ENCODE data around the gene PNMA6F.
A peak's percentile ranks its signal among the peaks of the same experiment; 100 is the strongest.

The PNMA6F gene

DNA sequence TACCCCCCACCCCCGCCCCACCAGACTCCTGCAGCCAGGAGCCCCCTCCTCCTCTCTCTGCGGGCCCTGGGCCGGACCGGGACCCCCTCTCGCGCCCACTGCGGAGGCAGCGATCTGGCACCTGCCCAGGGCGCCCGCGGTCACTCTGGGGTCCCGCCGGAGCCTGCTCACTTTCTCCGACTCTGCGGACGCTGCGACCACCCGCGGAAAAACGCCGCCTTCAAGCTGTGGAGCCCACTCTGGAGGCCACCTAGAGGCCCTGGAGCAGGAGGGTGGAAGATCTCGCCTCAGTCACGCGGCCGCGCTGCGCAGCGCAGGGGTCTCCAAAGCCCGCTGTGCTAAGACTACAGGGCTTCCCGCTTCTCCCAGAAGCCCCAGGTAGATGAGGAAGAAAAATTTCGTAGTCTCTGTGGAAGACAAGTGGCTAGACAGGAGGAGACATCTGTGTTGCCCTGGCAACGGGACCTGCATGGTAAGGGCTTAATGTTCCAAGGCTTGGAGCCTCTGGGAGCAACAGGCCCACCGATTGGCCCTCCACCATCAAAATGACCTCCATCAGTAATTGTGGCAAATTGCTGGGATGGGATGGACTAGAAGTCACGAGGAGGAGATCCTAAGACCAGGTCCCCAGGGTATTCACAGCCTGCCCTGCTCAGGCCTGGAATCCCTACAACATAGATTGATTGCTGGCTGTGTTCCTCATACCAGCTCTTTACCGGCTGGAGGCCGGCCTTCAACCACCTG is at the start of gene PNMA6F:
PNMA6F (minus strand) TSS at position 387 of the 744 bp plus-strand sequence. CDS start 1,093 bp downstream, outside the sequence.
- DNase-seq = no peak

DNA sequence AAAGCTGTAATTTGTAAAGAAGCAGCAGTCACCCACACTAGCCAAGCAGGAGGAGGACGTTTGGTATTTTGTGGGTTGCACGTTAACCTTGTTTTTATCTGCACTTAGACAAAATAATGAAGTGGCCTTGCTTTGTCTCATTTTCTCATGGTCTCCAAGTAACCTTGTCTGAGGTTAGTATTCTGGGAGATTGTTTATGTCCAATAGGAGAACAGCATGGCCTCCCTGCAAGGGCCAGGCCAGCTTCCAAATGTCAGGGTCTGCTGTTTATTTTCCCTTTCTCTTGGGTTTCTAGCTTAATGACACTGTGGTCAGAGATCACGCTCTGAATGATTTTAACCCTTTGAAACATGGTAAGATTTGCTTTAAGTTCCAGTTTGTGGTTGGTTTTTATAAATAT is 49.7 kb upstream of the PNMA6F start:
- DNase-seq = no peak

DNA sequence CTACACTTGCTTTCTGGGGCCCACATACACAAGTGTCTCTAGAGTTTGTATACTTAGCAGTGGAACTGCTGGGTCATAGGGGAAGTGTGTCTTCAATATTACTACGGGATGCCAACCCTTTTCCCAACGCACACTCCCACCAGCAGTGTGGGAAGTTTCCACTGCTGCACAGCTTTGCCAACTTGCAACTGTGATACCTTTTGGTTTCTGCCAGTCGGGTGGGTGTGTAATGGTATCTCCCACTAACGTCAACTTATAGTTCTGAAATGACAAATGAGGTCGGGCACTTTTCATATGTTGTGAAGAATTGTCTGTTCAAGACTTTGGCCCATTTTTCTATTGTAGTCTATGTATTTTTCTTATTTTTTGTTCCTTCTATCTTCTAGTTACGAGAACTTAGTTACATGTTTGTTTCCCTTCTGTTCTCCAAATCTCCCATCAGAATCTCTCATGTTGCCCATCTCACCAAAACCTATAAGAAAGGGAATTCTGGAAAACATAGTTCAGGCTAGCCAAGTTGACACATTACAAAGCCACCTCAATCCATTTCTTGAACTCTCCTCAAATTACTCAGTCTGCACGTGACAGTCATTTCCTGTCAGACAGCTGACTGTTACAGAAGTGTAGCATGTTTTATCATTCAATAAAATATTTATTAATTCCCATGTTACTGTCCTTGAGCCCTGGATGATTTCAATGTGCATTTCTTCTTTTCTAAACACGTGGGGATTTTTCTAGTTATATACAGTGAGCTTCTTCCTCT is 48.9 kb upstream of the PNMA6F start:
- no peak for DNase-seq

DNA sequence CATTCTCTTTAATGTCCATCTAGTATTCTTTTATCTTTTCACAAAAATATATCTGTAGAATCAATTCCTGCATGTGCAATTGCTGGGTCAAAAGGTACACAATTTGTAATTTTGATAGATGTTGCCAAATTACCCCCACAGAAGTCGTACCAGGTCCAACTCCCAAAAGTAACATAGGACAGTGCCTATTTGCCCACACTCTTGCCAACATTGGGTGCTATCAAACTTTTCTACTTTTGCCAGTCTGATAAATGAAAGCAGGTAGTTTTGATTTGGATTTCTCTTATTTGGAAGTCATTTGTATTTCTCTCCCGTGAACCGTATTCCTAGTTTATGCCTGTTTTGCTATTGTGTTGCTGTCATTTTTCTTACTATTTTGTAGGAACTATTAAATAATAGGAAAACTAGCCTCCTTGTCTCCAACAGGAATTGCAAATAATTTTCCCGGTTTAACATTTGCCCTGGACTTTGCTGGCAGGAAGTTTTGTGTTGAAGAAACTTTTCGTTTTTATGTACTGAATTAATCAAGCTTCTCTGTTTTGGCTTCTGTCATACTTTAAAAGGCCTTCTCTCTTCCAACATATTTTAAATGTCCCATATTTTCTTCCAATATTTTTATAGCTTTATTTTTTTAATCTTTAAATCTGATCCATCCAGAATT is 45.4 kb upstream of the PNMA6F start:
- DNase-seq = no peak

DNA sequence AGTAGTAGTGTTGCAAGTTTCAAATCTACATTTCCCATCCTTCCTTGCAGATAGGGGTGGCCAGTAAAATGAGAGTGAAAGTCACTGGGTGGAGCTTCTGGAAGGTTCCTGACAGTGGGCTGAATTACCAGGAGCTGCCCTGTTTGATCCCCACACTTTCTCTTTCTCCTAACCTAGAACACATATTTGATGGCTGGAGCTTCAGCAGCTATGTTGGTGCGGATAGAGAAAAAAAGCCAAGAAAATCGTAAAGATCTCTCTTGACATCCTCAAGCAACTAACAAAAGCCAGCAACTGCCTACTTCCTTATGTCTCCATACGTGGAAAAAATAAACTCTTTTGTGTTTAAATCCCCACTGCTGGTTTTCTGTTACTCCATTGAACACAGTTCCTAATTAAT is 44.6 kb upstream of the PNMA6F start:
- no peak for DNase-seq

DNA sequence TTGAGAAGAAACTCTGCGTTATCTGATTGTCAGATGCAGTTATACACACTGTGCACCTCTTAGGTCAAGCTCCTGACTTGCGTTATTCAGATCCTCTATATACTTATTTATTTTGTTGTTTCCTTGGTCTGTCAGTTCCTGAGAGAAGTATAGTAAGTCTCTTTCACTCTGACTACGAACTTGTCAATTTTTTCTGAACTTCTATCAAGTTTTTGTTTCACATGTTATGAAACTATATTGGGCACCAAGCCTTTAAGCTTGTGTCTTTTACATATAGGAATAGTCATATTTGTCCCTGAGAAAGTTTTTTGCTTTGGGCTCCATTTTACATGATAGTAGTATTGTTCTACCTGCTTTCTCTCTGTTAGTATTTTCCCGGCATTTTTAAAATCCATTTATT is 44.1 kb upstream of the PNMA6F start:
- DNase-seq = no peak

DNA sequence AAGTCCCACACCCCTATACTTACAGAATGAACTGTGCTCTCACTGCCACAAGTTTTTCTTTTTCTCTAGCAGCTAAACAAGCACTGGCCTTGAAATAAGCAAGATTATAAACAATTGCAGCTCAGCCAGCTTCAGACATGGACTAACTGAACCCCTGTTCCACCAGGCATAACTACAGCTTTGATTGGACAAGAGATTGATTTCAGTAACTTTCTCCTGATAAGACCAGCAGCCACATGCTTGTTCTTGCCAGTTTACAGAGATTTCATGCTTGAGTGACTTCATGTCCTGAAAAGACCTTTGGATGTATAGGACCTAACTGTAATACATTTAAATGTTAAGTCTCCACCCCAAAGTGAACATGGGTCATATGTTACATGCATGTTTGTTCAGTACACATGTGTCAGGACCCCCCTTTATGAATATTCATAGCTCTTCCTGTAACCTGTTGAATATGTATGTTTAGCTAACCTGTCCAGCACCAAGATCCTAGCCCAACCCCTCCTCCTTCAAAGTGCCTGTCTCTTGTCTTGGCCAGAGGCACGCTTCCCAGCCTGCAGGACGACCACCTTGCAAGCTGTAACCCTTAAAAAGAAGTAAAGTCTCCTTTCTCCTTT is 40.3 kb upstream of the PNMA6F start:
- no peak for DNase-seq

DNA sequence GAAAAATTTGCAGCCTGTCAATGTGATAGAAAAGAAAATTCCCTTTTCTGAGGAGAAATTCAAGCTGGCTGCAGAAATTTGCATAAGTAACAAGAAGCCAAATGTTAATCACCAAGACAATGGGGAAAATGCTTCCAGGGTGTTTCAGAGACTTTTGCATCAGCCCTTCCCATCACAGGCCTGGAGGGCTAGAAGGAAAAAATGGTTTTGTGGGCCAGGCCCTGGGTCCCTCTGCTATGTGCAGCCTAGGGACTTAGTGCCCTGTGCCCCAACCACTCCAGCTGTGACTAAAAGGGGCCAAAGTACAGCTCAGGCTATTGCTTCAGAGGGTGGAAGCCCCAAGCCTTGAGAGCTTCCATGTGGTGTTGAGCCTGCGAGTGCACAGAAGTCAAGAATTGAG is 36.3 kb upstream of the PNMA6F start:
- DNase-seq = no peak

DNA sequence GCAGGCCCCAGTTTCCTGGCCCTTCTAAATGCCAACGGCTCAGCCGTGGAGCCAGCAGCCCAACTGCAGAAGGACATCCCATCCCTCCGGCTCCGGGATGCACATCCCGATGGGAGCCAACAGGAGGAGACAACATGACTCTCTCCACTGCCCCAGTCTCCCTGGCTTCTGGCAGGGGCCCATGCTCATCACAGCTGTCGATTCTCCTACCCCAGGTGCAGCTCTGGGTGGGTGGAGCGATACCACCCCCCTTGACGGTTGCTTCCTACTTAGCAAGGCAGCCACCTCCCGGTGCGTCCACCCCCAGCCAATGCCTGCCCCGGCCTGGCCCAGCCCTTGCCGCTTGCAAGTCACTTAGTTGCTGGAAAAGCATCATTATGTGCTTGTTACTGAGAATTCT is 31.8 kb upstream of the PNMA6F start:
- no peak for DNase-seq

DNA sequence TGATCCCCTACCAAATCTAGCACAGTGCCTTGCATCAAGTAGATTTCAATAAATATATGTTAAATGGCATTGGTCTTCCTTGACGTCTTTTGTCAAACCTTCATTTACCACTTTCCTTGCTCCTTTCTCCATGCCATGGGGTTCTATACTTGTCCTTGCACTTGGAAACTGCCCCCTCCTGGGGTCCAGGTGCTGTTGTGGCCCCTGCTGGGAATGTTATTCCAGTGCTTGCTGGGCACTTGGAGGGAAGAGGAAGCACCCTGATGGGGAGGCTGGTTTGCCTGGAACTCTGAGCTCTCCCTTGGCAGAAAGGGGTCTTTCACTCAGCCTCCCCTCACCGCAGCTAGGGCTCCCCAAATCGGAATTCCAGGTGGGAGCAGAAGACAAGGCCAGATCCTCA is 31.3 kb upstream of the PNMA6F start:
- no peak for DNase-seq

DNA sequence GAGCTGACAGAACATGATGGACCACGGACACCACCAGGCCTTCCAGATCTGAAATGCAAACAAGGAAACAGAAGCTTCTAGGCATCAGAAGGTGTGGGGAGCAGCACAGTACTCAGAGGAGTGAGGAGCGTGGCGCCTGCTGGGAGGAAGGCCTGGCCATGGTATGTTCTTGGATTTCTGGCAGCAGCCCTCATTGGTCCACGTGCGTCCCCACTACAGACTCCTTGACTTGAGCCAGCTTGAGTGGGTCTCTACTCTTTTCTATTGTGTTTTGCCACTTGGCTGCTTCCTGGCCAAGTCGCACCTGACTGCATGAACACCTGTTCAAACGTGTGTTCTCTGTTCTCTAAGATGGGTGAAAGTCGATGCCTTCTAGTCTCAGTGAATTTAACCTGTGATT is 30.4 kb upstream of the PNMA6F start:
- peak; percentile 78 for DNase-seq

DNA sequence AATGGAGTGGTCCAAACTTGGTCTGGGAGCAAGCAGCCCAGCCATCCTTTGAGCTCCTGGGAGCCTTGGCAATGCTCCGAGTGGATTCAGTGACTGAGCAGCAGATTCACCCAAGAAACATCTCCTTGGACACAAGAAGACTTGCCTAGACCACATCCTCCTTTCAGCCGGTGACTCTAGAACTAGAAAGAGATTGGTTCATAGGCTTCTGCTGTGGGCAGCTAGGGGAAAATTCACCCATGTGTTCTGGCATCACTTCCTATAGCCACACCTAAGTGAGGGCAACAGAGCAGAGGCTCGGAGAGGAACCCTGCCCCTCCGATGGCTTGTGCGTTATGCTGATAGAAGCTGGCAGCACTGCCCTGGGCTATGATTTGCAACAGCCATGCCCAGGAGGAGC is 28.4 kb upstream of the PNMA6F start:
- DNase-seq = no peak

DNA sequence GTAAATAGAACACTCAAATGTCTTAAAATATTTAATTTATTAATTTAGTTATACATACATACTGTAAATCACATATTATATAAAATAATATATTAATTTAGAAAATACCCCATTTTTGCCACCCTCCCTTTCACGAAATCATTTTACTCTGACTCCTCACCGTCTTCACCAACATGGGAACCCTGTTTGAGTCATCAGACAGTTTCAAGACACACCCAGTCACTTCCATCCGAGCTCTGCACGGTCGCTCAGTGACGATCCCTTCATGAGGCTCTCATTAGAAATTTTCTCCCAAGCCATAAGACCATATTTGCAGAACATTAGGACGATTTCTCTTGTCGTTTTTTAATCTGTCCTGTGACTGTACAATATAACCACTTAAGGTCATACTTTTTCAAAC is 26.9 kb upstream of the PNMA6F start:
- DNase-seq = no peak

DNA sequence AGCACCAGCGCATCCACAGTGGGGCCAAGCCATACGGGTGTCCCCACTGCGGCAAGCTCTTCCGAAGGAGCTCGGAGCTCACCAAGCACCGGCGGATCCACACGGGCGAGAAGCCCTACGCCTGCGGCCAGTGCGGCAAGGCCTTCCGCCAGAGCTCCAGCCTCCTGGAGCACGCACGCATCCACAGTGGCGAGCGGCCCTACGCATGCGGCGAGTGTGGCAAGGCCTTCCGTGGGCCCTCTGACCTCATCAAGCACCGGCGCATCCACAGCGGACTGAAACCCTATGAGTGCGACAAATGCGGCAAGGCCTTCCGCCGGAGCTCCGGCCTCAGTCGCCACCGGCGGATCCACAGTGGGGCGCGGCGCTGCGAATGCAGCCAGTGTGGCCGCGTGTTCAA is 26.0 kb upstream of the PNMA6F start:
- no peak for DNase-seq

DNA sequence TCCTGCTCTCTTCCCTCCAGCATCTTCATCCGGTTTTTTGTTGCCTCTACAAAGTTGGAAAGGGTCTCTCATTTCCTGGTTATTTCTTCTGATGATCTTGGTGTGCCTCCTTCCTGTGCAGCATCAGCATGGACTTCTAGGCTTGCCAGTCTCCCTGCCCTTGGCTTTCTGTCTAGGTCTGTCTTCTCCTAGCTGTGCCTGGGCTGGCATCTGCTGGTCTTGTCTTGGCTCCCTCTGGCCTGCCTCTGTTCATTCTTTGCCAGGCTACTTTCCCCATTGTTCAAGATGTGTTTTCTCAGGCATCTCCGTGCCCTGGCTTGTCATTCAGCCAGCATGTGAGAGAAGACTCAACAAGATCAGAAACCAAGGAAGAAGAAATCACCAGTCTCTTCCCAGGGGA is 22.1 kb upstream of the PNMA6F start:
- DNase-seq = no peak

DNA sequence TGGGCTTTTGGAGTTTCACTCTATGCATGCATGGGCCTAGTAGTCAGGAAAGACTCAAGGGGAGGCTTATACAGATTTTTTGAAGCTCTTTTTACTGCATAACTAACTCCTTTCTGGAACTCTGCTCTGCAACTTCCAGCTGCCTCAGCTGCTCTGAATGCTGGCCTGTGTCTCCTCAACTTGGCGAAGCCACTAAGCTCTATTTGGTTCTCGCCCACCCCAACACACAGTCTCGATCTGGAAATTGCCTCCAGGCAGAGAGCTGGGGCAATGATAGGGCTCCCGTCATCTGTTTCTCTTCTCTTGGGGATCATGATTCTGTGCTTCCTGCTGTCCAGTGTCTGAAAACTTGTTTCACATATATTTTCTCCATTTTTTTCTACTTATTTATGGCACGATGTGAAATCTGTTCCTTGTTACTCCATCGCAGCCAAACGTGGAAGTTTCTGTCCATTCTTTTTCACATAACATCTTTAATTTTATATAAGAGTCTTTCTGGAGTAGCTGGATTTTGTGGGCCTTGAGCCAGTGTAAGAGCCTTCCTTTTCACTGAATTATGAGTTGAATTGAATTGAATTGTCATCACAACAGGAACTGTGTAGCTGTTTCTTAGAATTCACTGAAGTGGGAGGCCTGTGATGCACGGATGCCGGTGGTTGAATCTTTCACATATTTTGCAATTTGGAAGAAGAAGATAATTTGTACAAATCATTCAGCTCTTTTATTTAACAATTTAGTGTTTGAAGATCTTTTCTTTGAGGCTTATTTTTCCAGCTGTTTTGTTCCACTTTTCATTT is 21.4 kb upstream of the PNMA6F start:
- DNase-seq = no peak

DNA sequence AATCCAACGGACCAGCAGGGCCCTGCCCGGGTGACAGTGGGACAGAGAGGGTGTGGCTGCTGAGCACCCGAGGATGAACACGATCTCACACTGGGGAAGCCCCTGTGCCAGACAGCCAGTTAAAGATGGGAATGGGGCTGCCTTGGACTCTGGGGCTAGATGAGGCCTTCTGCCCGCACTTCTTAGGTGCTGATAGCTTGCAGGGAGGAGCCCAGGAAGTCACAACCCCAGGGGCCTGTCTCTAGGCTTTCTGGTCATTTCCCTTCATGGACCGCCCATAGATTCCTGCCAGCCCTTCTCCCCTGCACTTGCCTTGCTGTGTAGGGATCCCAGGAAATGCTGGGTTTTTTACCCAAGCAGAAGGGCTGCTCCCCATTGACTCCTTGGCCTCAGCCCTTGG is 18.5 kb upstream of the PNMA6F start:
- no peak for DNase-seq

DNA sequence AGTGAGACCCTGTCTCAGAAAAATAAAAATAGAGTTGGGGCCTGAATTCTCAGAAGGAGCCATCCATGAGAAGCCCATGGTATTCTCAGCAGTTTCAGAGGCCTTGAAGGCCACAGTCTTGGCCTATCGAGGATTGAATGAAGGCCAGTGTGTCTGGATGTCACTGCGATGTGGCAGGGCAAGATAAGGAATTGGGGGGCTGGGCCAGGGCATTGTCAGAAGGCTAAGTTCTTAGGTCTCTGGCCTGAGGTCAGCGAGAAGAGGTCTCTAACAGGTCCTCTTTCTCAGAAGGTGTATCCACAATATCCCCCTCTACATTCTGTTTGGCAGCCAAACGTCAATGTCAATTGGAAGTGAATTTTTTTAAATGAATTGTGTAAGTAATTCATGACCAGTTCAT is 18.1 kb upstream of the PNMA6F start:
- no peak for DNase-seq

DNA sequence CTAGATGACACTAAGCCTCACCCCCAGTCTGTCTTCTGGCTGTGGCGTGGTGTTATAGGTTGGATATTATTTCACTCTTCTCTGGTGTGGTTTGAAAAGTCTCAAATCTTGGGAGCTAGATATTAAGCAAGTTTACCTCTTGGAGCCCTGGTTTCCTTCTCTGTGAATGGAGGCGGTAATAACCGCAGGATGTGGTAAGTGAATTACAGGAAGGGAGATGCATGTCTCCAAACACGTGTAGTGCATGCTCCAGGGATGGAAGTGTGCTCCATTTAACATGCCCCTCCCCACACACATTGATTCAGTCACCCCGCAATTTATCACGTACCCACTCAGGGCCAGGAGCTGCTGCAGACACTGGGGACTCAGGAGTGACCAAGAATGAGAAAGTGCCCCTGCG is 17.3 kb upstream of the PNMA6F start:
- no peak for DNase-seq

DNA sequence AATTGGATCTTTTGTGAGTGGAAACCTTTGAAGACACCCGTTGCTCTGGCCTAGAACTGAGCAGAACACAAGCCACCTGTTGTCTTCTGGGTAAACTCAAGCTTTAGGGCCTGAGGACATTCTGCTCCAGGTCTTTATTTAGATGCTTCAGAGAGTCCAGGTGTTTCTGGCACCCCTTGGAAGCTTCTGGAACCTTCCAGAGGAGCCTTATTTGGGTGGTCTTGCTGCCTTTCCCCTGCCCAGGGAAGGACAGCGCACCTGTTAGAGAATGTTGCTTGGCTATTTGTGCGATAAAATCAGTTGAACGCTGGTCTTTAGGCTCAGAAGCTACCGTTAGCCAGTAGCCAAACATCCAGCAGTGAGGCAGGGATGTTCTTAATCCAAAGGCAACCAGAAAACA is 15.4 kb upstream of the PNMA6F start:
- no peak for DNase-seq

DNA sequence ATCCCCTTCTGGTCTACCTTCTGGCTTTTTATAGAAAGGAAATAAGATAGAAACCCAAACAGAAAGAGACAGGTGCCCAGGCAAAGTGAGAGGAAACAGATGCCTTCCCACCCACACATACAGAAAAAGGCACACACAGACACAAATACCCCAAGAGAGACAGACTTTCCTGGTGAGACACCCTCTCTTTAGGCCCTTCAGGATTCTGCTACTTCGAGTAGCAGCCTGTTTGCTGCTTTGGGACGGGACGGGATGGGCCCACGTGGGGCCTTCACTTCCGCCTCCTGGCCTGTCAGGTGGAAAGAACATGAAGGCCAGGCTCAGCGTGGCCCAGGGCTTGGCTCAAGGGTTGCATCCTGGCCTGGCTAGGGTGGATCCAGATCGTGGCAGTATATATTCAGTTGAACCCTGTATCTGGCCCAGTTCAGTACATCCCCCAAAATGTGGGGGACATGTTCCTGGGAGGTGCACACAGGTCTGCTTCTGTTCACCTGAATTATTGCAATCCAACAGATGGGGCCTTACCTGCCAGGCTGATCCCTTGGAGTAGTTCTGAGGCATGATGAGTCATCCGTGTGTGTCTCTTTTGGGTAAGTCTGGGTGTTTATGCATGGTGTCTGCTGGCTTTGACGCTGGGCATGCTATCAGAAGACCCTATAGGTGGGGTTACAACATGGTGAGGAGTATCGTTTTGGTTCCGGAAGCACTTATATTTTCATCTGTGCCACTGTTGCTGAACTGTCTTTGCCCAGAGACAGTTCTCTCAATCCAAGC is 14.7 kb upstream of the PNMA6F start:
- DNase-seq = no peak

Measured in DMS79 (cell line).